ENCODE results near the gene FAM3D.

GRCh38 chr3:58651276-58651675, 15.3 kb downstream of the FAM3D start:
- TF ChIP-seq, protein P1, sequence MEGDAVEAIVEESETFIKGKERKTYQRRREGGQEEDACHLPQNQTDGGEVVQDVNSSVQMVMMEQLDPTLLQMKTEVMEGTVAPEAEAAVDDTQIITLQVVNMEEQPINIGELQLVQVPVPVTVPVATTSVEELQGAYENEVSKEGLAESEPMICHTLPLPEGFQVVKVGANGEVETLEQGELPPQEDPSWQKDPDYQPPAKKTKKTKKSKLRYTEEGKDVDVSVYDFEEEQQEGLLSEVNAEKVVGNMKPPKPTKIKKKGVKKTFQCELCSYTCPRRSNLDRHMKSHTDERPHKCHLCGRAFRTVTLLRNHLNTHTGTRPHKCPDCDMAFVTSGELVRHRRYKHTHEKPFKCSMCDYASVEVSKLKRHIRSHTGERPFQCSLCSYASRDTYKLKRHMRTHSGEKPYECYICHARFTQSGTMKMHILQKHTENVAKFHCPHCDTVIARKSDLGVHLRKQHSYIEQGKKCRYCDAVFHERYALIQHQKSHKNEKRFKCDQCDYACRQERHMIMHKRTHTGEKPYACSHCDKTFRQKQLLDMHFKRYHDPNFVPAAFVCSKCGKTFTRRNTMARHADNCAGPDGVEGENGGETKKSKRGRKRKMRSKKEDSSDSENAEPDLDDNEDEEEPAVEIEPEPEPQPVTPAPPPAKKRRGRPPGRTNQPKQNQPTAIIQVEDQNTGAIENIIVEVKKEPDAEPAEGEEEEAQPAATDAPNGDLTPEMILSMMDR (IDR thresholded peaks at IDR 0.05; ENCODE audit: low read depth, low read length, poor library complexity, severe bottlenecking): no peak
- TF ChIP-seq EZH2phosphoT487 (IDR thresholded peaks at IDR 0.05; ENCODE audit: borderline replicate concordance, low read length): no peak

All from DOHH2 (cell line).